ENCODE measurements around the gene RNU6-1. TPM values are rescaled to one million over a fixed set of nuclear protein-coding genes. Genes with fewer than 3 reads are reported as not detected.

RNU6-1 gene
- total RNA-seq, 2 donors from 2014 or later: not detected

GRCh38 chr15:67826717-67827561, 12.9 kb downstream of the RNU6-1 start:
- Histone ChIP-seq H3K9me3 (no peaks in the 10 kb centered on the region), H3K9ac (ENCODE audit: low read depth in 2 of 2, low read length in 2 of 2) (no peak overlapping the region), H3K27ac (no peak overlapping the region), H3K4me1 (peaks cover 21% of the 10 kb centered on the region), H3K27me3 (peaks cover 98% of the 10 kb centered on the region), H3K4me3 (no peak overlapping the region), H3K36me3 (no peaks in the 10 kb centered on the region)
- intact Hi-C loops (cut with DNase I): no loop called here
- no peak for DNase-seq
- TF ChIP-seq, protein P1, sequence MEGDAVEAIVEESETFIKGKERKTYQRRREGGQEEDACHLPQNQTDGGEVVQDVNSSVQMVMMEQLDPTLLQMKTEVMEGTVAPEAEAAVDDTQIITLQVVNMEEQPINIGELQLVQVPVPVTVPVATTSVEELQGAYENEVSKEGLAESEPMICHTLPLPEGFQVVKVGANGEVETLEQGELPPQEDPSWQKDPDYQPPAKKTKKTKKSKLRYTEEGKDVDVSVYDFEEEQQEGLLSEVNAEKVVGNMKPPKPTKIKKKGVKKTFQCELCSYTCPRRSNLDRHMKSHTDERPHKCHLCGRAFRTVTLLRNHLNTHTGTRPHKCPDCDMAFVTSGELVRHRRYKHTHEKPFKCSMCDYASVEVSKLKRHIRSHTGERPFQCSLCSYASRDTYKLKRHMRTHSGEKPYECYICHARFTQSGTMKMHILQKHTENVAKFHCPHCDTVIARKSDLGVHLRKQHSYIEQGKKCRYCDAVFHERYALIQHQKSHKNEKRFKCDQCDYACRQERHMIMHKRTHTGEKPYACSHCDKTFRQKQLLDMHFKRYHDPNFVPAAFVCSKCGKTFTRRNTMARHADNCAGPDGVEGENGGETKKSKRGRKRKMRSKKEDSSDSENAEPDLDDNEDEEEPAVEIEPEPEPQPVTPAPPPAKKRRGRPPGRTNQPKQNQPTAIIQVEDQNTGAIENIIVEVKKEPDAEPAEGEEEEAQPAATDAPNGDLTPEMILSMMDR (IDR thresholded peaks at IDR 0.05): no peak

DNA sequence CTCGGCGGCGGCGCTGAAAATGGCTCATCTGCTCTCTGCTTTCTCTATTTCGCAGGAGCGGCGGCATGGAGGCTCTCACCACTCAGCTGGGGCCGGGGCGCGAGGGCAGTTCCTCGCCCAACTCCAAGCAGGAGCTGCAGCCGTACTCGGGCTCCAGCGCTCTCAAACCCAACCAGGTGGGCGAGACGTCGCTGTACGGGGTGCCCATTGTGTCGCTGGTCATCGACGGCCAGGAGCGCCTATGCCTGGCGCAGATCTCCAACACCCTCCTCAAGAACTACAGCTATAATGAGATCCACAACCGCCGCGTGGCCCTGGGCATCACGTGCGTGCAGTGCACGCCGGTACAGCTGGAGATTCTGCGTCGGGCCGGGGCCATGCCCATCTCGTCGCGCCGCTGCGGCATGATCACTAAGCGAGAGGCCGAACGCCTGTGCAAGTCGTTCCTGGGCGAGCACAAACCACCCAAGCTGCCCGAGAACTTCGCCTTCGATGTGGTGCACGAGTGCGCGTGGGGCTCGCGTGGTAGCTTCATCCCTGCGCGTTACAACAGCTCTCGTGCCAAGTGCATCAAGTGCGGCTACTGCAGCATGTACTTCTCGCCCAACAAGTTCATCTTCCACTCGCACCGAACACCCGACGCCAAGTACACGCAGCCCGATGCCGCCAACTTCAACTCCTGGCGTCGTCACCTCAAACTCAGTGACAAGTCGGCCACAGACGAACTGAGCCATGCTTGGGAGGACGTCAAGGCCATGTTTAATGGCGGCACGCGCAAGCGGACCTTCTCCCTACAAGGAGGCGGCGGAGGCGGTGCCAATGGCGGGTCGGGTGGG, 13.7 kb downstream of the RNU6-1 start:
- Histone ChIP-seq H3K4me1 (peaks cover 21% of the 10 kb centered on the region), H3K9me3 (no peaks in the 10 kb centered on the region), H3K27ac (no peak overlapping the region), H3K36me3 (no peaks in the 10 kb centered on the region), H3K9ac (ENCODE audit: low read depth in 2 of 2, low read length in 2 of 2) (no peak overlapping the region), H3K27me3 (peaks cover 100% of the 10 kb centered on the region), H3K4me3 (peak overlapping the region; percentile 3)
- no peak for DNase-seq
- intact Hi-C loops (cut with DNase I): no loop called here
- TF ChIP-seq, protein P1 (IDR thresholded peaks at IDR 0.05): no peak

DNA sequence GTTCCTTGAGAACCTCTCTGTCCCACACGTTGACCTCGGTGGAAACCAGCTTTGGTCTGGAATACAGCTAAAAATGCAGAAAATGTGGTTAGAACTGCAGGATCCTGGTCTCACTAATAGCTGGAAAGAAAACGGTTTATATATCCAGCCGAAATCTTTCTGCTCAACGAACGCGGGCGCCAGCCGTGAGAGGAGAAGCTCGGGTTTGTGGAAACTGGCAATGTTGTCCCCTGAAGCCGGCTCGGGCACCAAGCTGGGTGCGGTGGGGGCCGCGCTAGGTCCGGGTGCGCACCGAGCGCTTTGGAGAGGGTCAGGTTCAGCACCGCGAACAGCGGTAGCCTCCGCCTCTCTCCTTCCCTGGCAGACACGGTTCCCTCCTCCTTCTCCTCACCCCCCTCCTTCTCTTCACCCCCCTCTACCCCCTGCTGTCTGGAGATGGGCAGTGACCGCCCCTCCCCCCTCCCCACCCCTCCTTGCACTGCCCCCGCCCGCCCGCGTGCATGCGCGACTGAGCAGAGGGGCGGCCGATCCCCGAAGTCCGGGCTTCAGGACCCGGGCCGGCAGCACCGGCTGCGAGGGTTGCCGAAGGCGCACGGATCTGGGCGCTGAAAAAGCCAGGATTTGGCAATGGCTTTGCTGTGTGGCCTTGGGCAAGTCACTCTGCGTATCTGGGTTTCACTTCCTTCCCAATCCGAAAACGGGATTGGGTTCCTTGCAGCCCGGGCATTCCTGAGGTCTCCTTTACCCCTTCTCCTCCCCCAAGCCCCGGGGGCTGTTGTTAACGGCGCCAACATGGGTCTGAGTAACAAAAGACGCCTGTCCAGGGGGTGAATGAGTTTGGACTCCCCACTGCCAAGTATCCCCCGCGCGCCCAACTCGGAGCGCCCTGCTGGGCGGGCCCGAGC, 14.6 kb downstream of the RNU6-1 start, which contains the start of gene SKOR1:
TSS of gene SKOR1 (plus strand) at position 534 of the 905 bp plus-strand sequence. CDS start at position 628, 94 bp downstream.
- intact Hi-C loops (cut with DNase I): no loop called here
- Histone ChIP-seq H3K36me3 (no peaks in the 10 kb centered on the region), H3K27me3 (peaks cover 100% of the 10 kb centered on the region), H3K4me3 (peak within 1 kb of the TSS; percentile 3), H3K9me3 (no peaks in the 10 kb centered on the region), H3K4me1 (peaks cover 21% of the 10 kb centered on the region), H3K9ac (ENCODE audit: low read depth in 2 of 2, low read length in 2 of 2) (no peak within 1 kb of the TSS), H3K27ac (no peak within 1 kb of the TSS)
- TF ChIP-seq, protein P1 (IDR thresholded peaks at IDR 0.05): no peak
- no peak for DNase-seq

- intact Hi-C loops (cut with DNase I): no loop called here
- DNase-seq: no peak
- Histone ChIP-seq H3K4me1 (peaks cover 21% of the 10 kb centered on the region), H3K36me3 (no peaks in the 10 kb centered on the region), H3K27ac (no peak overlapping the region), H3K9me3 (no peaks in the 10 kb centered on the region), H3K27me3 (peaks cover 99% of the 10 kb centered on the region), H3K4me3 (no peak overlapping the region), H3K9ac (ENCODE audit: low read depth in 2 of 2, low read length in 2 of 2) (no peak overlapping the region)
- TF ChIP-seq, protein P1 (IDR thresholded peaks at IDR 0.05): no peak
These were observed 15.5 kb downstream of the RNU6-1 start for GRCh38 chr15:67824197-67824968.

Measured in colonic mucosa (tissue), 4 donors.